IMR-90 (cell line): ENCODE data around the gene AGAP1. TPM values are rescaled to one million over a fixed set of nuclear protein-coding genes. Genes with fewer than 3 reads are reported as not detected.

Experiments used
- ATAC-seq: fragments of 200-7000 bp; cut with Tn5 transposase; 2 replicates; pipeline ENCODE4 v1.9.1; 2020; ENCODE audit warnings: low read depth, mild to moderate bottlenecking, moderate library complexity
- BruUV-seq: library from RNA; stranded (reverse); fragments of 400-500 nt; replicated peaks from 2 replicates; lab custom pipeline; 2021; lab: Mats Ljungman, UMichigan
- CTCF ChIA-PET: fragments of 300-600 bp; formaldehyde crosslinking; extraction: SDS; loops from one replicate; lab custom pipeline; 2021; ENCODE audit warnings: antibody characterized with exemption; lab: Yijun Ruan, JAX
- POLR2A ChIA-PET: fragments of 300-600 bp; sonication (Branson Sonifier 250); formaldehyde crosslinking; loops from one replicate; lab custom pipeline; 2022; ENCODE audit warnings: antibody characterized with exemption; ENCODE audit not compliant: unreplicated experiment; lab: Charles Lee
- DNase-seq: peaks from one replicate; pipeline ENCODE4 v3.0.0; 2013
- H2AFZ ChIP-seq: replicated peaks from 2 replicates; pipeline ENCODE3; 2013; ENCODE audit warnings: low read length, mild to moderate bottlenecking; ENCODE audit not compliant: poor library complexity
- H2AK5ac ChIP-seq: 2 replicates; pipeline ENCODE4 v1.6.1; 2013; ENCODE audit warnings: low read depth, low read length, inconsistent platforms
- H2AK9ac ChIP-seq: replicated peaks from 2 replicates; pipeline ENCODE3; 2013; ENCODE audit warnings: mild to moderate bottlenecking, low read depth, low read length, moderate library complexity; ENCODE audit not compliant: poor library complexity
- H2BK120ac ChIP-seq: 2 replicates; pipeline ENCODE4 v1.6.1; 2013; ENCODE audit warnings: low read depth, low read length, inconsistent platforms
- H2BK15ac ChIP-seq: 3 replicates; pipeline ENCODE4 v1.6.1; 2013; ENCODE audit warnings: low read depth, low read length, inconsistent platforms
- H2BK20ac ChIP-seq: 2 replicates; pipeline ENCODE4 v1.6.1; 2013; ENCODE audit warnings: low read depth, mild to moderate bottlenecking, inconsistent platforms, low read length, moderate library complexity
- H2BK5ac ChIP-seq: 2 replicates; pipeline ENCODE4 v1.6.1; 2013; ENCODE audit warnings: mild to moderate bottlenecking, low read depth, low read length, inconsistent platforms; ENCODE audit not compliant: poor library complexity, severe bottlenecking
- H3K14ac ChIP-seq: replicated peaks from 2 replicates; pipeline ENCODE4 v1.6.1; 2013; ENCODE audit warnings: low read depth, low read length, inconsistent platforms
- H3K18ac ChIP-seq: 2 replicates; pipeline ENCODE4 v1.6.1; 2013; ENCODE audit warnings: low read depth, low read length, control low read depth
- H3K23ac ChIP-seq: 2 replicates; pipeline ENCODE4 v1.6.1; 2013; ENCODE audit warnings: low read depth, low read length, inconsistent platforms
- H3K27ac ChIP-seq: 2 replicates; pipeline ENCODE4 v1.5.1; 2013; ENCODE audit warnings: mild to moderate bottlenecking, control low read depth, low read length; ENCODE audit not compliant: insufficient read depth
- H3K27me3 ChIP-seq: 2 replicates; pipeline ENCODE4 v1.6.1; 2013; ENCODE audit warnings: low read length; ENCODE audit not compliant: control insufficient read depth, insufficient read depth
- H3K36me3 ChIP-seq: 2 replicates; pipeline ENCODE4 v1.6.1; 2013; ENCODE audit warnings: low read length, mixed read lengths; ENCODE audit not compliant: control insufficient read depth, insufficient read depth
- H3K4ac ChIP-seq: 2 replicates; pipeline ENCODE4 v1.6.1; 2013; ENCODE audit warnings: low read depth, low read length, inconsistent platforms
- H3K4me1 ChIP-seq: 2 replicates; pipeline ENCODE4 v1.6.1; 2013; ENCODE audit warnings: low read length, mixed read lengths; ENCODE audit not compliant: control insufficient read depth, insufficient read depth
- H3K4me2 ChIP-seq: 2 replicates; pipeline ENCODE4 v1.6.1; 2013; ENCODE audit warnings: low read depth, mild to moderate bottlenecking, control low read depth, low read length, moderate library complexity
- H3K4me3 ChIP-seq: 2 replicates; pipeline ENCODE4 v1.5.1; 2013; ENCODE audit warnings: low read depth, mild to moderate bottlenecking, control low read depth, low read length, moderate library complexity; ENCODE audit not compliant: insufficient read depth
- H3K56ac ChIP-seq: 2 replicates; pipeline ENCODE4 v1.6.1; 2013; ENCODE audit warnings: low read length, inconsistent platforms; ENCODE audit not compliant: insufficient read depth; ENCODE audit errors: extremely low read depth
- H3K79me1 ChIP-seq, 2 experiments: 2 replicates each; pipeline ENCODE4 v1.6.1; 2013; ENCODE audit warnings: low read length in 2 of 2, inconsistent platforms in 1 of 2, low read depth in 1 of 2
- H3K9ac ChIP-seq: 2 replicates; pipeline ENCODE4 v1.6.1; 2013; ENCODE audit warnings: low read depth, low read length, control low read depth
- H3K9me1 ChIP-seq: 2 replicates; pipeline ENCODE4 v1.6.1; 2013; ENCODE audit warnings: low read length, inconsistent platforms; ENCODE audit not compliant: insufficient read depth
- H3K9me3 ChIP-seq: 2 replicates; pipeline ENCODE4 v1.6.1; 2013; ENCODE audit warnings: low read length; ENCODE audit not compliant: control insufficient read depth, insufficient read depth
- H4K20me1 ChIP-seq: 2 replicates; pipeline ENCODE4 v1.6.1; 2013; ENCODE audit warnings: low read length, inconsistent platforms; ENCODE audit not compliant: insufficient read depth
- H4K5ac ChIP-seq: 2 replicates; pipeline ENCODE4 v1.6.1; 2013; ENCODE audit warnings: mild to moderate bottlenecking, low read depth, low read length, control low read depth
- H4K8ac ChIP-seq, 2 experiments: 2 replicates each; pipeline ENCODE4 v1.6.1; 2013; ENCODE audit warnings: low read depth in 2 of 2, low read length in 2 of 2, control low read depth in 1 of 2, inconsistent platforms in 1 of 2
- H4K91ac ChIP-seq: 2 replicates; pipeline ENCODE4 v1.6.1; 2013; ENCODE audit warnings: low read depth, low read length, inconsistent platforms; ENCODE audit not compliant: insufficient read depth
- BHLHE40 ChIP-seq: fragments of 150-350 bp; IDR thresholded peaks from 2 replicates; pipeline ENCODE4 v1.6.1; 2016; ENCODE audit warnings: mild to moderate bottlenecking, low read depth, low read length
- CEBPB ChIP-seq: IDR thresholded peaks from 2 replicates; pipeline ENCODE4 v1.6.1; 2012; ENCODE audit warnings: low read depth, low read length, improper control_type of control experiment
- FOS ChIP-seq: fragments of 150-350 bp; IDR thresholded peaks from 2 replicates; pipeline ENCODE4 v1.6.1; 2016; ENCODE audit warnings: low read depth, low read length
- MAFK ChIP-seq: IDR thresholded peaks from 2 replicates; pipeline ENCODE4 v1.6.1; 2012; ENCODE audit warnings: low read depth, low read length, improper control_type of control experiment
- MXI1 ChIP-seq: IDR thresholded peaks from 2 replicates; pipeline ENCODE4 v1.6.1; 2012; ENCODE audit warnings: low read depth, mild to moderate bottlenecking, low read length, moderate library complexity, borderline replicate concordance
- NFE2L2 ChIP-seq: fragments of 150-350 bp; IDR thresholded peaks from 2 replicates; pipeline ENCODE4 v1.6.1; 2016; ENCODE audit warnings: low read depth, mild to moderate bottlenecking, low read length
- POLR2A ChIP-seq: IDR thresholded peaks from 2 replicates; pipeline ENCODE4 v1.6.1; 2012; ENCODE audit warnings: mild to moderate bottlenecking, low read depth, low read length
- RAD21 ChIP-seq: IDR thresholded peaks from 2 replicates; pipeline ENCODE4 v1.6.1; 2012; ENCODE audit warnings: low read length, improper control_type of control experiment
- RFX5 ChIP-seq: IDR thresholded peaks from 2 replicates; pipeline ENCODE4 v1.8.0; 2012; ENCODE audit warnings: low read depth, mild to moderate bottlenecking, low read length, moderate library complexity
- SMC3 ChIP-seq: fragments of 150-350 bp; IDR thresholded peaks from 2 replicates; pipeline ENCODE4 v1.6.1; 2016; ENCODE audit warnings: low read depth, mild to moderate bottlenecking, antibody characterized with exemption, low read length, moderate library complexity
- WGBS, 2 experiments: methylation state at CpG; one replicate each; pipeline versions ENCODE4 v1.1.5 to v1.1.7; 2013; ENCODE audit warnings: missing lambda C conversion rate in 2 of 2; ENCODE audit not compliant: insufficient read length in 1 of 2; ENCODE audit errors: extremely low coverage in 2 of 2; 5-methylcytosine and 5-hydroxymethylcytosine counted together
- dilution Hi-C: fragments of 300-500 bp; cut with HindIII; formaldehyde crosslinking; loops from one replicate; pipeline ENCODE4 v1.14.3; 2018; ENCODE audit warnings: low sequenced_read_pairs; ENCODE audit not compliant: unreplicated experiment
- in situ Hi-C: fragments of 300-500 bp; cut with MboI; formaldehyde crosslinking; loops from 3 replicates; pipeline ENCODE4 v1.14.3; 2019; ENCODE audit warnings: low sequenced_read_pairs, inconsistent platforms, mixed read lengths
- intact Hi-C: fragments of 100-400 bp; cut with micrococcal nuclease; formaldehyde crosslinking; loops from 2 replicates; pipeline ENCODE4 v1.10.0; 2022
- polyA plus RNA-seq, 3 experiments: library from polyadenylated mRNA; depleted of rRNA; stranded (reverse); fragments of >200 nt; gene quantifications; 2 replicates each; pipeline ENCODE4 v1.2.3, GENCODE V29; 2012; ENCODE audit warnings: low replicate concordance in 1 of 3
- total RNA-seq: library from RNA; depleted of rRNA; stranded (reverse); fragments of >200 nt; gene quantifications from 2 replicates; pipeline ENCODE4 v1.2.3, GENCODE V29; 2012
- TF ChIP-seq, protein P1 (sequence below): conservative IDR thresholded peaks from 2 replicates; pipeline ENCODE4 v1.5.1; 2012; ENCODE audit warnings: mild to moderate bottlenecking, low read depth, low read length, improper control_type of control experiment
- TF ChIP-seq, protein P2 (sequence below): fragments of 150-350 bp; IDR thresholded peaks from 2 replicates; pipeline ENCODE4 v1.6.1; 2017; ENCODE audit warnings: mild to moderate bottlenecking, antibody characterized with exemption, low read length, low read depth

AGAP1 gene
- total and polyA plus RNA-seq, 2 of the 4 experiments (the other 2 are of a cell fraction), result 15.1 to 16.4 TPM

DNA sequence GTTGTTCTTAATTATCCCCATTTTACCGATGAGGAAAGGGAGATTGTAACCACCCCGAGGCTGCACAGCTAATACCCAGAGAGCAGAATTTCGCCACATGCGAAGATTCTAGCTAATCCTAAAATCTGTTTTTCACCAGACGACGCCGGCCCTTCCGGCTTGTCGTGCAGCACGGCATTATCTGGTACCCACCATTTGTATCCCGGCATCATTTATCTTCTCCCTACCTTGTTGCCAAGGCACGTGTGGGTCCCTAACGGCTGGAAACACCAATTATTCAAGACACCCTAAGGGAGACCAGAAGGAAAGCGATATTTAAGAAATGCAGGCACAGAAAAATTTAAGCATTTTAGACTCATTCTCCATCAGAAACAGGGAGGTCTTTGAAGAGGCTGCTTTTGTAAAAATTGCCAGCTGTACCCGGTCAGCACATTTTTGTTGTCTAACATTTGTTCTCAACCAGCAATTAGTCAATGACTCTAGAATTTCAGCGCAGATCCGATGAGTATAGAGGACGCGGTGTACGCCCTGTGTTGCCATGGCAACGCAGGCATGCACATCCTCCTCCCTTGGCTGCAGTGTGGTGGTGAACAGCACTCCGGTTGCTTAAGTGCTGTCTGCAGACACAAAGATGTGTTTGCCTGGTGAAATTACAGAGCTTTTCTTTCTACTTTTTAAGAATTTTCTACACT, 111.6 kb downstream of the AGAP1 start:
- Histone ChIP-seq H2BK20ac (no peak overlapping the region), H3K9me3 (no peaks in the 10 kb centered on the region), H3K4me2 (peak overlapping the region; percentile 44), H2BK5ac (no peak overlapping the region), H3K14ac (no peak overlapping the region; the same call in 1 of the 2 replicates), H3K9me1 (peaks cover 6% of the 10 kb centered on the region; the same call in 1 of the 2 replicates), H2AFZ (no peak overlapping the region), H3K27me3 (no peaks in the 10 kb centered on the region), H4K91ac (no peak overlapping the region), H3K9ac (no peak overlapping the region), H3K23ac (no peak overlapping the region), H4K8ac (no peak overlapping the region), H3K4ac (no peak overlapping the region), H2AK9ac (no peak overlapping the region), H3K36me3 (no peaks in the 10 kb centered on the region), H3K4me3 (no peak overlapping the region), H3K56ac (no peak overlapping the region), H2BK15ac (no peak overlapping the region), H4K20me1 (peaks cover 49% of the 10 kb centered on the region), H4K5ac (no peak overlapping the region), H2BK120ac (no peak overlapping the region), H3K79me1 (peaks cover 16 to 62% of the 10 kb centered on the region in 2 experiments; a peak in 3 of 4 replicates), H2AK5ac (no peak overlapping the region), H3K4me1 (peaks cover 6% of the 10 kb centered on the region), H3K27ac (no peak overlapping the region), H3K18ac (no peak overlapping the region)
- ChIA-PET CTCF (no interaction called here), POLR2A (no interaction called here)
- peak; percentile 98 for ATAC-seq
- in situ Hi-C loops (loop anchor here (25.0 kb wide), 1 partner anchor 557 kb away; the partner anchor contains the start of gene GBX2), dilution Hi-C loops (no loop called here), intact Hi-C loops (loop anchor here (2.0 kb wide), 1 partner anchor 61 kb away; no protein-coding TSS in a partner anchor)
- BruUV-seq, result no TSS peak
- TF ChIP-seq, protein P1, sequence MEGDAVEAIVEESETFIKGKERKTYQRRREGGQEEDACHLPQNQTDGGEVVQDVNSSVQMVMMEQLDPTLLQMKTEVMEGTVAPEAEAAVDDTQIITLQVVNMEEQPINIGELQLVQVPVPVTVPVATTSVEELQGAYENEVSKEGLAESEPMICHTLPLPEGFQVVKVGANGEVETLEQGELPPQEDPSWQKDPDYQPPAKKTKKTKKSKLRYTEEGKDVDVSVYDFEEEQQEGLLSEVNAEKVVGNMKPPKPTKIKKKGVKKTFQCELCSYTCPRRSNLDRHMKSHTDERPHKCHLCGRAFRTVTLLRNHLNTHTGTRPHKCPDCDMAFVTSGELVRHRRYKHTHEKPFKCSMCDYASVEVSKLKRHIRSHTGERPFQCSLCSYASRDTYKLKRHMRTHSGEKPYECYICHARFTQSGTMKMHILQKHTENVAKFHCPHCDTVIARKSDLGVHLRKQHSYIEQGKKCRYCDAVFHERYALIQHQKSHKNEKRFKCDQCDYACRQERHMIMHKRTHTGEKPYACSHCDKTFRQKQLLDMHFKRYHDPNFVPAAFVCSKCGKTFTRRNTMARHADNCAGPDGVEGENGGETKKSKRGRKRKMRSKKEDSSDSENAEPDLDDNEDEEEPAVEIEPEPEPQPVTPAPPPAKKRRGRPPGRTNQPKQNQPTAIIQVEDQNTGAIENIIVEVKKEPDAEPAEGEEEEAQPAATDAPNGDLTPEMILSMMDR, result no peak
- peak; percentile 75; the same call in 1 of the 2 replicates for TF ChIP-seq MXI1
- 0 out of 2 replicates have a peak, but pooled peaks have one; percentile 10 for TF ChIP-seq BHLHE40
- peak; percentile 83 for TF ChIP-seq CEBPB
- peak; percentile 82 for TF ChIP-seq MAFK
- peak; percentile 81 for TF ChIP-seq RFX5
- no peak for TF ChIP-seq SMC3
- TF ChIP-seq RAD21, result no peak
- TF ChIP-seq NFE2L2, result peak; percentile 24; the same call in 1 of the 2 replicates
- no peak for TF ChIP-seq POLR2A
- TF ChIP-seq FOS, result no peak
- TF ChIP-seq, protein P2, sequence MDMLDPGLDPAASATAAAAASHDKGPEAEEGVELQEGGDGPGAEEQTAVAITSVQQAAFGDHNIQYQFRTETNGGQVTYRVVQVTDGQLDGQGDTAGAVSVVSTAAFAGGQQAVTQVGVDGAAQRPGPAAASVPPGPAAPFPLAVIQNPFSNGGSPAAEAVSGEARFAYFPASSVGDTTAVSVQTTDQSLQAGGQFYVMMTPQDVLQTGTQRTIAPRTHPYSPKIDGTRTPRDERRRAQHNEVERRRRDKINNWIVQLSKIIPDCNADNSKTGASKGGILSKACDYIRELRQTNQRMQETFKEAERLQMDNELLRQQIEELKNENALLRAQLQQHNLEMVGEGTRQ, result no peak
- WGBS, 2 experiments, result 52% methylated on average over 9 of the region's 22 CpGs; no CpG with 5 or more reads in 1 of the 2 experiments
- peak; percentile 94 for DNase-seq
